ENCODE results near the gene EMC6. TPM values are rescaled to one million over a fixed set of nuclear protein-coding genes. Genes with fewer than 3 reads are reported as not detected.
A peak's percentile ranks its signal among the peaks of the same experiment; 100 is the strongest.

EMC6 gene
- total and polyA plus RNA-seq, 2 of the 13 experiments (the other 11 are each of a cell fraction or from before 2014, with no cell fraction given): 45.1 to 47.7 TPM

GRCh38 chr17:3660311-3660891 is 8.2 kb upstream of the EMC6 start:
- in situ Hi-C loops (cut with HindIII; ENCODE audit: extremely low pct_ligation_motif_present, low pct_unique_long_range_greater_than_20kb): loop anchor here (10.0 kb wide), 1 partner anchor 616 kb away; no protein-coding TSS in a partner anchor
- Histone ChIP-seq H3K27me3 (ENCODE audit: control insufficient read depth in 1 of 2, insufficient read depth in 2 of 2, low read length in 2 of 2) (no peaks in the 10 kb centered on the region), H3K4me1 (ENCODE audit: insufficient read depth, low read length) (peaks cover 24% of the 10 kb centered on the region), H3K4me2 (ENCODE audit: low read depth, low read length) (no peak overlapping the region), H3K9me3 (ENCODE audit: low read length) (no peaks in the 10 kb centered on the region), H4K20me1 (ENCODE audit: insufficient read depth, low read length) (no peaks in the 10 kb centered on the region), H2AFZ (ENCODE audit: low read length) (no peak overlapping the region), H3K79me2 (ENCODE audit: insufficient read depth, low read length) (no peaks in the 10 kb centered on the region), H3K36me3 (replicated peaks in 1 of 2; ENCODE audit: control insufficient read depth in 1 of 2, insufficient read depth in 2 of 2, low read length in 2 of 2) (peaks cover 2 to 8% of the 10 kb centered on the region in 2 experiments; a peak in 3 of 5 replicates), H3K9ac (ENCODE audit: insufficient read depth, low read depth, low read length) (no peak overlapping the region), H3K27ac (ENCODE audit: extremely low read length, insufficient read depth, low read length) (peak overlapping the region; percentile 26), H3K4me3 (replicated peaks in 1 of 3; ENCODE audit: insufficient read depth in 1 of 3, low read depth in 2 of 3, low read length in 3 of 3) (no peak overlapping the region)
- intact Hi-C loops (cut with micrococcal nuclease; ENCODE audit: unreplicated experiment): no loop called here
- no peak for ATAC-seq
- POLR2A ChIA-PET: interaction anchor here (1.3 to 3.4 kb wide), 2 partner anchors 7 to 24 kb away, joined by 6 to 13 read pairs; partner anchors contain the start of genes CTNS and SHPK
- peak; percentile 53 for TF ChIP-seq AGO2 (optimal IDR thresholded peaks at IDR 0.05; ENCODE audit: low read depth, low read length)
- no peak for TF ChIP-seq ZNF142 (CRISPR knock-in tag; IDR thresholded peaks at IDR 0.05)
- no peak for TF ChIP-seq SMAD3 (CRISPR knock-in tag; IDR thresholded peaks at IDR 0.05)
- DNase-seq (ENCODE audit: low spot score): no peak
- FAIRE-seq: no peak
- BruUV-seq (replicated peaks): no TSS peak
- 93% methylated on average over 17 of the region's 23 CpGs for WGBS (ENCODE audit: low lambda C conversion rate)
- CTCF ChIA-PET (ENCODE audit: low intra/inter-chr PET ratio, low total read pairs): no interaction called here

All from HepG2 (cell line).